ENCODE results near the gene TFDP2. TPM values are rescaled to one million over a fixed set of nuclear protein-coding genes. Genes with fewer than 3 reads are reported as not detected.

The TFDP2 gene
- total RNA-seq, 1 donor from 2014 or later, result 173 TPM

DNA sequence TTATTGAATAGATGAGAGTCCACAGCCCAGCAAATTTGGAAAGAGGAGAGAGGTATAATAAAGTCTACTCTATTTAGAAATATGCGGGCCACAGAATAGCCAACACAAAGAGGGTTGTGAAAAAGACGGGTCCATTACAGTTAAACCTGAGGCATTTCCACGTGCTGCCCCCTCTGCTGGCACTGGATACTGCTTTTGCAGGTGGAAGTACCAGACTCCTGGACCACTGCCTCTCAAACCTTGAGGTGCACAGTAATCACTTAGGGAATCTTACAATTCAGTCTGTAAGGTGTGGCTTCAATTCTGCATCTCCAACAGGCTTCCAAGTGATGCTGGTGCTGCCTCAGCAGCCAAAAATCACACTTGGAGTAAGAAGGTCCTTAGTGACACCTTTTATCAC lies 3.0 kb upstream of the TFDP2 start:
- Histone ChIP-seq H3K4me1 (peaks cover 10% of the 10 kb centered on the region), H3K9me3 (ENCODE audit: low read depth) (no peaks in the 10 kb centered on the region), H3K36me3 (no peaks in the 10 kb centered on the region), H3K4me3 (no peak overlapping the region), H3K9ac (no peak overlapping the region), H2AFZ (replicated peaks) (no peak overlapping the region), H3F3A (ENCODE audit: low read depth) (peaks cover 8% of the 10 kb centered on the region), H3K79me2 (ENCODE audit: low read depth) (peaks cover 14% of the 10 kb centered on the region), H3K27me3 (peaks cover 7% of the 10 kb centered on the region), H3K4me2 (no peak overlapping the region), H3K27ac (no peak overlapping the region), H4K20me1 (ENCODE audit: low read depth) (peaks cover 6% of the 10 kb centered on the region)
- peak; percentile 53 for DNase-seq (ENCODE audit: low spot score)
- peaks cover 12% of the 10 kb centered on the region for H3K4me1 Mint-ChIP-seq
- H3K36me3 Mint-ChIP-seq, result no peaks in the 10 kb centered on the region
- H3K4me3 Mint-ChIP-seq, result no peak overlapping the region
- no peak for TF ChIP-seq EZH2 (IDR thresholded peaks at IDR 0.05)
- TF ChIP-seq, protein P1, sequence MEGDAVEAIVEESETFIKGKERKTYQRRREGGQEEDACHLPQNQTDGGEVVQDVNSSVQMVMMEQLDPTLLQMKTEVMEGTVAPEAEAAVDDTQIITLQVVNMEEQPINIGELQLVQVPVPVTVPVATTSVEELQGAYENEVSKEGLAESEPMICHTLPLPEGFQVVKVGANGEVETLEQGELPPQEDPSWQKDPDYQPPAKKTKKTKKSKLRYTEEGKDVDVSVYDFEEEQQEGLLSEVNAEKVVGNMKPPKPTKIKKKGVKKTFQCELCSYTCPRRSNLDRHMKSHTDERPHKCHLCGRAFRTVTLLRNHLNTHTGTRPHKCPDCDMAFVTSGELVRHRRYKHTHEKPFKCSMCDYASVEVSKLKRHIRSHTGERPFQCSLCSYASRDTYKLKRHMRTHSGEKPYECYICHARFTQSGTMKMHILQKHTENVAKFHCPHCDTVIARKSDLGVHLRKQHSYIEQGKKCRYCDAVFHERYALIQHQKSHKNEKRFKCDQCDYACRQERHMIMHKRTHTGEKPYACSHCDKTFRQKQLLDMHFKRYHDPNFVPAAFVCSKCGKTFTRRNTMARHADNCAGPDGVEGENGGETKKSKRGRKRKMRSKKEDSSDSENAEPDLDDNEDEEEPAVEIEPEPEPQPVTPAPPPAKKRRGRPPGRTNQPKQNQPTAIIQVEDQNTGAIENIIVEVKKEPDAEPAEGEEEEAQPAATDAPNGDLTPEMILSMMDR (IDR thresholded peaks at IDR 0.05), result peak; percentile 56
- H3K27me3 Mint-ChIP-seq (ENCODE audit: insufficient read depth, low read depth), result peaks cover 2% of the 10 kb centered on the region
- no peak overlapping the region for H3K27ac Mint-ChIP-seq
- no peaks in the 10 kb centered on the region for H3K9me3 Mint-ChIP-seq

GRCh38 chr3:142151828-142152227 lies 2.5 kb upstream of the TFDP2 start:
- no peaks in the 10 kb centered on the region for H3K36me3 ChIP-seq
- peaks cover 2% of the 10 kb centered on the region for H3K27me3 Mint-ChIP-seq (ENCODE audit: insufficient read depth, low read depth)
- H3F3A ChIP-seq (ENCODE audit: low read depth), result peaks cover 8% of the 10 kb centered on the region
- peaks cover 17% of the 10 kb centered on the region for H3K4me1 Mint-ChIP-seq
- H2AFZ ChIP-seq (replicated peaks), result no peak overlapping the region
- no peak overlapping the region for H3K27ac ChIP-seq
- H3K4me3 ChIP-seq, result no peak overlapping the region
- DNase-seq (ENCODE audit: low spot score), result no peak
- H3K4me3 Mint-ChIP-seq, result no peak overlapping the region
- no peaks in the 10 kb centered on the region for H3K36me3 Mint-ChIP-seq
- peaks cover 11% of the 10 kb centered on the region for H4K20me1 ChIP-seq (ENCODE audit: low read depth)
- H3K27me3 ChIP-seq, result peaks cover 7% of the 10 kb centered on the region
- TF ChIP-seq, protein P1 (IDR thresholded peaks at IDR 0.05), result no peak
- TF ChIP-seq EZH2phosphoT487 (IDR thresholded peaks at IDR 0.05), result no peak
- H3K79me2 ChIP-seq (ENCODE audit: low read depth), result peaks cover 20% of the 10 kb centered on the region
- H3K9me3 ChIP-seq (ENCODE audit: low read depth), result no peaks in the 10 kb centered on the region
- peaks cover 13% of the 10 kb centered on the region for H3K4me1 ChIP-seq
- H3K9ac ChIP-seq, result no peak overlapping the region
- no peaks in the 10 kb centered on the region for H3K9me3 Mint-ChIP-seq
- no peak overlapping the region for H3K4me2 ChIP-seq
- H3K27ac Mint-ChIP-seq, result no peak overlapping the region

GRCh38 chr3:142151240-142151639 lies 1.9 kb upstream of the TFDP2 start:
- Histone ChIP-seq H2AFZ (replicated peaks) (no peak overlapping the region), H3K4me2 (no peak overlapping the region), H4K20me1 (ENCODE audit: low read depth) (peaks cover 16% of the 10 kb centered on the region), H3K4me1 (peaks cover 13% of the 10 kb centered on the region), H3K79me2 (ENCODE audit: low read depth) (peaks cover 25% of the 10 kb centered on the region), H3K4me3 (no peak overlapping the region), H3K27me3 (peaks cover 7% of the 10 kb centered on the region), H3K27ac (no peak overlapping the region), H3K9ac (no peak overlapping the region), H3K36me3 (no peaks in the 10 kb centered on the region), H3F3A (ENCODE audit: low read depth) (peaks cover 8% of the 10 kb centered on the region), H3K9me3 (ENCODE audit: low read depth) (no peaks in the 10 kb centered on the region)
- H3K4me1 Mint-ChIP-seq, result peaks cover 19% of the 10 kb centered on the region
- no peak overlapping the region for H3K4me3 Mint-ChIP-seq
- no peak for DNase-seq (ENCODE audit: low spot score)
- H3K36me3 Mint-ChIP-seq, result no peaks in the 10 kb centered on the region
- H3K27ac Mint-ChIP-seq, result no peak overlapping the region
- H3K27me3 Mint-ChIP-seq (ENCODE audit: insufficient read depth, low read depth), result peaks cover 2% of the 10 kb centered on the region
- no peaks in the 10 kb centered on the region for H3K9me3 Mint-ChIP-seq
- TF ChIP-seq EZH2phosphoT487 (IDR thresholded peaks at IDR 0.05) (no peak), EZH2 (IDR thresholded peaks at IDR 0.05) (no peak)
- TF ChIP-seq, protein P1 (IDR thresholded peaks at IDR 0.05), result no peak
